ENCODE data around the gene EFCAB8. TPM values are rescaled to one million over a fixed set of nuclear protein-coding genes. Genes with fewer than 3 reads are reported as not detected.

Gene EFCAB8
- total RNA-seq, 1 experiment from 2014 or later = not detected

- ChIA-PET CTCF (interaction anchor here (1.0 to 1.9 kb wide), 8 partner anchors 8 to 267 kb away, joined by 3 to 6 read pairs (median 3); no protein-coding TSS in a partner anchor), POLR2A (interaction anchor here (1.1 to 1.5 kb wide), 5 partner anchors 8 to 15 kb away, joined by 3 to 6 read pairs (median 4); no protein-coding TSS in a partner anchor)
- TF ChIP-seq CTCF (IDR thresholded peaks at IDR 0.05; ENCODE audit: unreplicated experiment) = no peak
- no TSS peak for BruUV-seq (replicated peaks)
- peaks cover 85% of the 10 kb centered on the region for H3K36me3 Mint-ChIP-seq (ENCODE audit: insufficient read depth, unreplicated experiment)
- no peak for DNase-seq (ENCODE audit: unreplicated experiment)
- H3K27me3 Mint-ChIP-seq (ENCODE audit: insufficient read depth, unreplicated experiment) = no peaks in the 10 kb centered on the region
- no peak overlapping the region for H3K27ac Mint-ChIP-seq (ENCODE audit: low read depth, unreplicated experiment)
- intact Hi-C loops (cut with micrococcal nuclease) = no loop called here
- no peak overlapping the region for H3K4me3 Mint-ChIP-seq (ENCODE audit: unreplicated experiment)
- H3K9me3 Mint-ChIP-seq (ENCODE audit: unreplicated experiment) = no peaks in the 10 kb centered on the region
- H3K4me1 Mint-ChIP-seq (ENCODE audit: insufficient read depth, unreplicated experiment) = peaks cover 7% of the 10 kb centered on the region
Observed at GRCh38 chr20:32829311-32830005, 29.3 kb upstream of the EFCAB8 start.

GRCh38 chr20:32830437-32830836 lies 28.3 kb upstream of the EFCAB8 start:
- Mint-ChIP-seq H3K27ac (ENCODE audit: low read depth, unreplicated experiment) (no peak overlapping the region), H3K4me3 (ENCODE audit: unreplicated experiment) (no peak overlapping the region), H3K27me3 (ENCODE audit: insufficient read depth, unreplicated experiment) (no peaks in the 10 kb centered on the region), H3K9me3 (ENCODE audit: unreplicated experiment) (no peaks in the 10 kb centered on the region), H3K4me1 (ENCODE audit: insufficient read depth, unreplicated experiment) (peaks cover 7% of the 10 kb centered on the region), H3K36me3 (ENCODE audit: insufficient read depth, unreplicated experiment) (peaks cover 89% of the 10 kb centered on the region)
- intact Hi-C loops (cut with micrococcal nuclease) = no loop called here
- POLR2A ChIA-PET = interaction anchor here (0.6 to 1.5 kb wide), 4 partner anchors 9 to 660 kb away, joined by 3 to 6 read pairs (median 4); partner anchors contain the start of gene CBFA2T2
- CTCF ChIA-PET = interaction anchor here (0.7 to 1.9 kb wide), 10 partner anchors 9 to 1327 kb away, joined by 3 to 6 read pairs (median 3); no protein-coding TSS in a partner anchor
- DNase-seq (ENCODE audit: unreplicated experiment) = no peak
- BruUV-seq (replicated peaks) = no TSS peak
- TF ChIP-seq CTCF (IDR thresholded peaks at IDR 0.05; ENCODE audit: unreplicated experiment) = no peak

GRCh38 chr20:32831982-32832381 lies 26.7 kb upstream of the EFCAB8 start:
- Mint-ChIP-seq H3K4me1 (ENCODE audit: insufficient read depth, unreplicated experiment) (peaks cover 7% of the 10 kb centered on the region), H3K36me3 (ENCODE audit: insufficient read depth, unreplicated experiment) (peaks cover 92% of the 10 kb centered on the region), H3K4me3 (ENCODE audit: unreplicated experiment) (no peak overlapping the region), H3K27me3 (ENCODE audit: insufficient read depth, unreplicated experiment) (no peaks in the 10 kb centered on the region), H3K9me3 (ENCODE audit: unreplicated experiment) (no peaks in the 10 kb centered on the region), H3K27ac (ENCODE audit: low read depth, unreplicated experiment) (no peak overlapping the region)
- BruUV-seq (replicated peaks) = no TSS peak
- DNase-seq (ENCODE audit: unreplicated experiment) = no peak
- ChIA-PET CTCF (interaction anchor here (0.6 to 1.1 kb wide), 2 partner anchors 11 to 54 kb away, joined by 3 read pairs; no protein-coding TSS in a partner anchor), POLR2A (interaction anchor here (0.6 kb wide), 1 partner anchor 71 kb away, joined by 3 read pairs; no protein-coding TSS in a partner anchor)
- no peak for TF ChIP-seq CTCF (IDR thresholded peaks at IDR 0.05; ENCODE audit: unreplicated experiment)
- intact Hi-C loops (cut with micrococcal nuclease) = no loop called here

- H3K27me3 Mint-ChIP-seq (ENCODE audit: insufficient read depth, unreplicated experiment) = no peaks in the 10 kb centered on the region
- ChIA-PET POLR2A (interaction anchor here (1.3 kb wide), 1 partner anchor 9 kb away, joined by 4 read pairs; no protein-coding TSS in a partner anchor), CTCF (interaction anchor here (0.6 to 1.1 kb wide), 2 partner anchors 10 to 53 kb away, joined by 3 read pairs; no protein-coding TSS in a partner anchor)
- H3K27ac Mint-ChIP-seq (ENCODE audit: low read depth, unreplicated experiment) = no peak overlapping the region
- H3K4me1 Mint-ChIP-seq (ENCODE audit: insufficient read depth, unreplicated experiment) = peaks cover 7% of the 10 kb centered on the region
- intact Hi-C loops (cut with micrococcal nuclease) = no loop called here
- no peak for TF ChIP-seq CTCF (IDR thresholded peaks at IDR 0.05; ENCODE audit: unreplicated experiment)
- H3K9me3 Mint-ChIP-seq (ENCODE audit: unreplicated experiment) = no peaks in the 10 kb centered on the region
- no peak overlapping the region for H3K4me3 Mint-ChIP-seq (ENCODE audit: unreplicated experiment)
- DNase-seq (ENCODE audit: unreplicated experiment) = no peak
- BruUV-seq (replicated peaks) = no TSS peak
- H3K36me3 Mint-ChIP-seq (ENCODE audit: insufficient read depth, unreplicated experiment) = peaks cover 92% of the 10 kb centered on the region
Observed at GRCh38 chr20:32832664-32833063, 26.1 kb upstream of the EFCAB8 start.
